HG02623 (cell line): ENCODE results near the gene ATP9B.
"Not testable (repeated sequence)": the region's sequence is repeated elsewhere in the genome, so short reads cannot be mapped to it uniquely, and the experiment has no call there.

ENCODE experiments used
- ATAC-seq: cut with Tn5 transposase; IDR thresholded peaks from one replicate; pipeline ENCODE4 v1.9.1; 2021; ENCODE audit warnings: moderate library complexity; ENCODE audit not compliant: unreplicated experiment

ATP9B gene

DNA sequence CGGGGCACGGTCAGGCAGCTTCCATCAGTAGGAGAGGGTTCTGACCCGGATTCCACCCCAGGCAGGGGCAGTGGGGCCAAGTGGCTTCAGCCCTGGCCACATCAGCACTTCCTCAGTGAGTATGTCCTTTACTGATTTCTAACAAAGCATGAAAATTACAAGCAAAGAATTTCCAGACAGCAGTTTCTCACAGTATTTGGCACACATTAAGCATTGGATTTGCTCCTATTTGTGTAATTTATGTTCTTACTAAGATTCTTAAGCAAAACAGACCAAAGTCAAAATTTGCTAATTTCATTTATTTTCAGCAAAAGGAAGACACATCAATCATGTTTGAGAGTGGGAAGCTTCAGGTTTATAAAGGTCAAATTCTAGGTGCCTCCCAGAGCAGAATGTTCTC lies 253.2 kb downstream of the ATP9B start:
- ATAC-seq: no peak

DNA sequence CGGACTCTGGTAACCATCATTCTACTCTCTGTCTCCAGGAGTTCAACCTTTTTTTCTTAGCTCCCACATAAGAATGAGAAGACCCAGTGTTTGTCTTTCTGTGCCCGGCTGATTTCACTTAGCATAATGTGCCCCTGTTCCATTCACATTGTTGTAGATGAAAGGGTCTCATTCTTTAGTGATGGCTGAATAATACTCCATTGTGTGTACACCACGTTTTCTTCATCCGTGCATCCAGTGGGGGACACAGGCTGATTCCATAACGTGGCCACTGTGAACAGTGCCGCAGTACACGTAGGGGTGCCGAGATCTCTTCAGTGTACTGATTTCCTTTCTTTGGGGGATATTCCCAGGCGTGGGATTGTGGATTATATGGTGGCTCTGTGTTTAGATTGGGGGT lies 254.3 kb downstream of the ATP9B start:
- no peak for ATAC-seq

DNA sequence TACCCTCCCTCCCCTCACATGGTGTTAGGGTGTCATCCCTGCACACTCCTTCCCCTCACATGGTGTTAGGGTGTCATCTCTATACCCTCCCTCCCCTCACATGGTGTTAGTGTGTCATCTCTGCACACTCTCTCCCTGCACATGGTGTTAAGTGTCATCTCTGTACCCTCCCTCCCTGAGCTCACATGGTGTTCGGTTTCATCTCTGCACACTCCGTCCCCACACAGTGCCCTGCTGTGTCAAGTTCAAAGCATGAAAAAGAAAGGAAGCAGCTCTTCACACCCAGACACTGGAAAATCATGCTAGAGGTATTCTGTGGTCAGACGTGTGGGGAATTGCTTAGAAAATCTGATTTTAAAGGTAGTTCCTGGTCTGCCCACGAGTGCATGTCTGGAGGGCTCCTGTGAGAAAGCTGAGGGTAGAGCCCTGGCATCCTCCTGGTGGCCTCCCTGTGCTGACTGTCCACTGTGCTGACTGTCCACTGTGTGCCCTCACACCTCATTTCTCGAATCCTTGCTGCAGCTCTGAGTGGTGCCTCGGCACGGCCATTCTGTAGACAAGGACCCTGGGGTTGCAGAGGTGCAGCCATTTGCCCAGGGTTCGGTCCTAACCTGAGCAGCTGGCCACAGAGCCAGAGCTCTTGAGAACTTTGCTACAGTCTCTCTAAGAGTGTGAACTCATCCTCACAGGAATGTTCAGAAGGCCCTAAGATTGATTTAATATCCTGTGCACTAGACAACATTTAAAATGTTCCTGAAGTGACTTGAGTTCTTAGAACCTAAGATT lies 257.4 kb downstream of the ATP9B start:
- no peak for ATAC-seq

DNA sequence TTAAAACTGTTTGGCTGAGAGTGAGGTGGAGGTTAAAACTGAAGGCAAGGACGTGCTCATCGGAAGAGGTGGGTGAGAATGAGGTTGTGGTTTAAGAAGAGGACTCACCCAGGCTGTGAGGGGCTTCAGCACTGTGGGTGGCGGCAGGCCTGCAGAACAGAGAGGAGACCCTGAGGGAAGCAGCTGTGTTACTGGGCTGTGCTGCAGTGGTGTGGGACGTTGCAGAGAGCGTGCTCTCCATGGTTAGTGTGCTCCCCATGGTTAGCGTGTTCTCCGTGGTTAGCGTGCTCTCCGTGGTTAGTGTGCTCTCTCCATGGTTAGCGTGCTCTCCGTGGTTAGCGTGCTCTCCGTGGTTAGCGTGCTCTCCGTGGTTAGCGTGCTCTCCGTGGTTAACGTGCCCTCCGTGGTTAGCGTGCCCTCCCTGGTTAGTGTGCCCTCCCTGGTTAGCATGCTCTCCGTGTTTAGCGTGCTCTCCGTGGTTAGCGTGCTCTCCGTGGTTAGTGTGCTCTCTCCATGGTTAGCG lies 258.1 kb downstream of the ATP9B start:
- ATAC-seq: no peak

DNA sequence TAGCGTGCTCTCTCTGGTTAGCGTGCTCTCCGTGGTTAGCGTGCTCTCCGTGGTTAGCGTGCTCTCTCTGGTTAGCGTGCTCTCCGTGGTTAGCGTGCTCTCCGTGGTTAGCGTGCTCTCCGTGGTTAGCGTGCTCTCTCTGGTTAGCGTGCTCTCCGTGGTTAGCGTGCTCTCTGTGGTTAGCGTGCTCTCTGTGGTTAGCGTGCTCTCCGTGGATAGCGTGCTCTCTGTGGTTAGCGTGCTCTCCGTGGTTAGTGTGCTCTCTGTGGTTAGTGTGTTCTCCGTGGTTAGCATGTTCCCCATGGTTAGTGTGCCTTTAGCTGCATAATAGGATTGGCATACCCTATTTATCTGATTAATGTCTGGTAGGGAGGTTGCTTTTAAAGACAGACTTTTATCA lies 258.7 kb downstream of the ATP9B start:
- not testable (repeated sequence) for ATAC-seq

GRCh38 chr18:79328887-79329286 lies 259.7 kb downstream of the ATP9B start:
- no peak for ATAC-seq

DNA sequence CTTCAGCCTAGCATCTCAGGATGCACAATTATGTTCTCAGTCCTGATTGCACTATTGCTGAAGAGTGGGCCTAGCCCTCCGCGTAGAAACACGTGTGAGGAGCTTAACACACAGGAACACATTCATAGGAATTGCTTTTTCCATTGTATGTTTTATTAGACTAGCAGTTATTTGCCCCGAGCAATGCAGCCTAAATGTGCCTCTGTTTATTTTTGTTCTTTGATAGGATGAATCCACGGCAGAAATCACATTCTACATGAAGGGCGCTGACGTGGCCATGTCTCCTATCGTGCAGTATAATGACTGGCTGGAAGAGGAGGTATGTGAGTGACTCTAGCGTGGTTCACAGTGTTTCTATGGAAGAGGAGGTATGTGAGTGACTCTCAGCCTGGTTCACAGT lies 260.6 kb downstream of the ATP9B start:
- ATAC-seq: no peak

DNA sequence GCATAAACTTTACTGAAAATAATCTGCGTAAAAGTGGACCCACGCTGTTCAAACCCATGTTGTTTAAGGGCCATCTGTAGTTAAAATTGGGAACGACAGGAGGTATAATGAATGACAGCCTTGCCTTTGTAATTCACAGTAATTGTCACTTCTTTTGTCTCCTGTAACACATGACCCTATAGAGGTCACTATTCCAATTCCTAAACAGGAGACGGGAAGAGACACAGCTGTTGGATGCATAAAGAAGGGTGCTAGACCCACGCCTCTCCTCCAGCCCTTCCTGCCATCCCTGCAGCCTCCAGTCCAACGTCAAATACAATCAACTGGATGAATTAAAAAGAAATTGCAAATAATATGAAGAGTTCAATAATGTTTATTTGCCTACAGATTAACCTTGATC lies 263.5 kb downstream of the ATP9B start:
- ATAC-seq: no peak

DNA sequence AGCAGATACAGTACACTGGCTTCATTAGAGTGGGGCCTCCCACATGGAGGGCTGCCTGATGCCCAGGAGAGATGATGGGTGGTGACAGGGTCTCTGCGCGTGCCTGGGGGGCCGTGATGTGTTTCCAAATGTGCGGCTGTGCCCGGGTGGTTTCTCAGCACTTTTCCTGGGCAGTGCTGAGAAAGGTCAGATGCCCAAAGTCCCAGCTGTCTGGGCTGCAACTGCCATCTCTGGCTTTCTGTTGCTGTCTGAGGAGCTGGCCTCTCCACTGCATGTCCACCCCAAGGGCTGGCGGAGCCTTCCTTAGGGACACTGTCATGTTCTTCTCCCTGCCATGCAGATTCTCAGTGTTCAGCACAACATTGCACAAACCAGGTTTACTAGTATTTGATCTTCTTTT lies 263.9 kb downstream of the ATP9B start:
- ATAC-seq: no peak

DNA sequence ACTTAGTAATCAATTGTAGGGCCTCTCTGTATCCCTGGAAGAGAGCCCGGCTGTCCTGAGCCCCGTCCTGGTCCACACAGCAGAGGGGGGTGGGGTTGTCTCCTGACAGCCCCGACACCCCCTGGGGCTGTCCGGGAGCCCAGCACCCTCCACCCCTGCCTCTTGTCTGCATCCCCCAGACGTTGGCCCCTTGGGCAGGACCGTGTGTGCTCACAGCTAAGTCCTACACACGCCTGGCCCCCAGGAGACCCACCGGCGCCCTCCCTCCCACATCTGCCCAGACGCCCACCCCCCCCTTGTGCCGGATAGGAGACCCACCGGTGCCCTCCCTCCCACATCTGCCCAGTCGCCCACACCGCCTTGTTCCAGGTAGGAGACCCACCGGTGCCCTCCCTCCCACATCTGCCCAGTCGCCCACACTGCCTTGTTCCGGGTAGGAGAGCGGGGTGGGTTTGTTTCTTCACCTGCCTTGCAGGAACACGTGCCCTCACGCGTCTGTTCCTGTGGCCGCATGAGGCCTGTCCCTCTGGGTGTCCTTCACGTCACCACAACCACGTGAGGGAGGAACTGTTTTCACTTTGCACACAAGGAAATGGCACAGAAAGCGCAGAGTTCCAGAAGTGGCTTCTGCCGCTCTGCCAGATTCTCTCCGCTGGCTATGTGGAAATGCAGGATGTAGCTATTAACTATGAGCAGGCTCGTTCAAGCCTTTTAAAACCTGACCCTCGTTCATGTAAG lies 265.5 kb downstream of the ATP9B start:
- no peak for ATAC-seq

GRCh38 chr18:79335833-79336360 lies 266.7 kb downstream of the ATP9B start:
- no peak for ATAC-seq

GRCh38 chr18:79336556-79337142 lies 267.5 kb downstream of the ATP9B start:
- ATAC-seq: no peak

GRCh38 chr18:79337184-79337583 lies 268.0 kb downstream of the ATP9B start:
- no peak for ATAC-seq

GRCh38 chr18:79337620-79338019 lies 268.4 kb downstream of the ATP9B start:
- no peak for ATAC-seq

GRCh38 chr18:79339094-79339908 lies 270.1 kb downstream of the ATP9B start:
- no peak for ATAC-seq

DNA sequence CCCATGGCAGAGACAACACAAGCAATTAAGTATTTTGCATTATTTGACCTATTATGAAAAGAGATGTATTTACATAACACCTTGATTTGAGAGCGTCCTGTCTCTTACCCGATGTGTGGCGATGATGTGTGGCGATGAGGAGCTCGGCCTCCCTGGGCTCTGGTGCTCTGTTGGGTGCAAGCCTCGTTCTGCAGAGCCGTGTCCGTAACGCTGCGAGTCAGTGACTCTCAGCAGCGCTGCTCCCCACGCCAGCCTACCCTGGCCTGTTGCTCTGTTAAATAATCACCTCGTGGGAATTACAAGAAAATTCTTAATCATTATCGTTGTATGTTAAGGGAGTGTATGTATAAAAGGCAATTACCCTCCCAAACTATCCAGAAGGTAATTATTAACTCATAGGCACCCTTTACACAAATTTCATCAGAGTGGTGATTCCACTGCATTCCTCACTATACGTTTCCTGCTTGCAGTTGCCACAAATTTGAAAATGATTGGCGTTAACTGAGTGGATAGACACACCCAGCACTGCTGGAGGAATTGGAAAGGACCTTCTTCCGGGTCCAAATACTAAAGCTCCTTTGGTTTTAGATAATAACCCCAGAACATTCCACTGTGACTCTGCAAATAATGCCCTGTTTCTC lies 274.5 kb downstream of the ATP9B start:
- ATAC-seq: no peak

DNA sequence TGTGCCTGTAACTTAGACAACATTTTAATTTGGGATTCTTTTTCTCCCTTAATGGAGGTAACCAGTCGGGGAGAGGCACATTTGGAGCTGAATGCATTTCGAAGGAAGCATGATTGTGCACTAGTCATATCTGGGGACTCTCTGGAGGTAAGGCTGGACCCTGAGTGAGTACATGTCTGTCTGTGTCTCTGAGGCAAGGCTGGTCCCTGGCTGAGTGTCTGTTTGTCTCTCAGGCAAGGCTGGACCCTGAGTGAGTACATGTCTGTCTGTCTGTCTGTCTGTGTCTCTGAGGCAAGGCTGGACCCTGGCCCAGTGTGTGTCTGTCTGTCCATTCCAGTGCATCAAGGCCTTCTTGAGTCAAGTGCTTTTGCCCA lies 275.0 kb downstream of the ATP9B start:
- ATAC-seq: no peak

- no peak for ATAC-seq
Observed at GRCh38 chr18:79345366-79345765, 276.2 kb downstream of the ATP9B start.

GRCh38 chr18:79345981-79346380 lies 276.8 kb downstream of the ATP9B start:
- ATAC-seq: no peak

- ATAC-seq: no peak
Observed at GRCh38 chr18:79348066-79348465, 278.9 kb downstream of the ATP9B start.
